GM23248 (cell line): ENCODE data around the gene TMC6.

ENCODE experiments used
- EZH2 ChIP-seq: fragments of 200-600 bp; sonication (generic); IDR thresholded peaks from 2 replicates; pipeline ENCODE4 v1.6.1; 2018; ENCODE audit warnings: antibody characterized with exemption, mild to moderate bottlenecking; ENCODE audit not compliant: insufficient read depth, poor library complexity, severe bottlenecking
- EZH2phosphoT487 ChIP-seq: fragments of 200-600 bp; sonication (generic); IDR thresholded peaks from 2 replicates; pipeline ENCODE4 v1.6.1; 2018; ENCODE audit warnings: antibody characterized with exemption, moderate library complexity, mild to moderate bottlenecking, low read depth; ENCODE audit not compliant: insufficient read depth

DNA sequence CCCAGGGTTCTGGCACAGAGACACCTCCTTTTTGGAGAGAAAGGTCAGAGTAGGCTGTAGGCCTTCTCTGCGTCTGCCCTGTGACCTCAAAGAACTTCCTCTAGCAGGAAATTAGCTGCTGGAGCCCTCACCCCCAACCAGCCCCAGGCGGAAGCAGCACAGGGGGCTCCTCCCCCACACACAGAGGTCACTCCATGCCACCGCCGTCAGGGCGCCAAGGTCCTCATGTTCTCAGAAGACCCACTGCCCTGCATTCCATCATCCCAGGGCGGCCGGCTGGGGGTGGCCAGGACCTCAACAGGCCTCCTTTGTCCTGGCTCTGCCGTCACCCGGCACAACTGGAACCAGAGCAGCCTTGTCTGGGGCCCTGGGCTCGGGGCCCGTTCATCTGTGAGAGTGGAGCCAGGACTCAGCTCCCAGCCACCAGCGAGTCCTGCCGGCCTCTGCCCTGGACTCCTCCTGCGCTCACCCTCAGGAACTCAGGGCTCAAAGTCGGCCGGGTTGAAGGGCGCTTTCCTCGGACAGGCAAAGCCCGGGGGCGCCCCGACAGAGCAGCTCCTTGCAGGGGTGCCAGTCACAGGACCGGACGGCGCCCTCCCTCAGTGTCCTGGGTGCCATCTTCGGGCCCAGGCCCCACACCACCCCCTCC lies 1.2 kb downstream of the TMC6 start:
- TF ChIP-seq EZH2, result no peak
- no peak for TF ChIP-seq EZH2phosphoT487
